Nephron progenitor cell (in vitro differentiated cells): ENCODE data around the gene SDK1.

Experiments
- DNase-seq: peaks from one replicate; pipeline ENCODE4 v3.0.0; 2021
- H3K27ac Mint-ChIP-seq: 2 replicates; pipeline ENCODE4 v1.8.0; 2021; ENCODE audit warnings: mild to moderate bottlenecking, moderate library complexity, mixed read lengths
- H3K27me3 Mint-ChIP-seq: 2 replicates; pipeline ENCODE4 v1.8.0; 2021; ENCODE audit warnings: mild to moderate bottlenecking, low read depth, mixed read lengths; ENCODE audit not compliant: poor library complexity
- H3K36me3 Mint-ChIP-seq: 2 replicates; pipeline ENCODE4 v1.8.0; 2021; ENCODE audit warnings: low read depth, mixed read lengths
- H3K4me1 Mint-ChIP-seq: 2 replicates; pipeline ENCODE4 v1.8.0; 2021; ENCODE audit warnings: mixed read lengths
- H3K4me3 Mint-ChIP-seq: 2 replicates; pipeline ENCODE4 v1.8.0; 2021; ENCODE audit warnings: mild to moderate bottlenecking, moderate library complexity, mixed read lengths
- H3K9me3 Mint-ChIP-seq: 2 replicates; pipeline ENCODE4 v1.8.0; 2021; ENCODE audit warnings: mild to moderate bottlenecking, moderate library complexity, mixed read lengths
- CTCF ChIP-seq: fragments of 200-600 bp; sonication (generic); IDR thresholded peaks from 2 replicates; pipeline ENCODE4 v1.5.0; 2021; ENCODE audit warnings: antibody characterized with exemption

Gene SDK1

GRCh38 chr7:3466261-3466660 is 165.2 kb downstream of the SDK1 start:
- peaks cover 10% of the 10 kb centered on the region for H3K4me1 Mint-ChIP-seq
- no peak for DNase-seq
- no peaks in the 10 kb centered on the region for H3K9me3 Mint-ChIP-seq
- no peaks in the 10 kb centered on the region for H3K36me3 Mint-ChIP-seq
- no peak overlapping the region for H3K4me3 Mint-ChIP-seq
- H3K27ac Mint-ChIP-seq = no peak overlapping the region
- peaks cover 4% of the 10 kb centered on the region for H3K27me3 Mint-ChIP-seq
- TF ChIP-seq CTCF = no peak

GRCh38 chr7:3469641-3470040 is 168.6 kb downstream of the SDK1 start:
- no peak for DNase-seq
- no peak for TF ChIP-seq CTCF
- no peak overlapping the region for H3K4me3 Mint-ChIP-seq
- H3K36me3 Mint-ChIP-seq = no peaks in the 10 kb centered on the region
- H3K27me3 Mint-ChIP-seq = peaks cover 4% of the 10 kb centered on the region
- H3K27ac Mint-ChIP-seq = no peak overlapping the region
- no peaks in the 10 kb centered on the region for H3K9me3 Mint-ChIP-seq
- H3K4me1 Mint-ChIP-seq = peaks cover 10% of the 10 kb centered on the region

- TF ChIP-seq CTCF = no peak
Measured at GRCh38 chr7:3480197-3480596, 179.1 kb downstream of the SDK1 start.

GRCh38 chr7:3481435-3481834 is 180.4 kb downstream of the SDK1 start:
- TF ChIP-seq CTCF = no peak
- peaks cover 14% of the 10 kb centered on the region for H3K4me1 Mint-ChIP-seq
- H3K4me3 Mint-ChIP-seq = no peak overlapping the region
- H3K27me3 Mint-ChIP-seq = peaks cover 4% of the 10 kb centered on the region
- no peaks in the 10 kb centered on the region for H3K9me3 Mint-ChIP-seq
- H3K27ac Mint-ChIP-seq = no peak overlapping the region
- no peaks in the 10 kb centered on the region for H3K36me3 Mint-ChIP-seq
- DNase-seq = no peak

More at GRCh38 chr7:3480197-3480596, 179.1 kb downstream of the SDK1 start:
- DNase-seq = no peak
- Mint-ChIP-seq H3K4me1 (peaks cover 14% of the 10 kb centered on the region), H3K4me3 (no peak overlapping the region), H3K9me3 (no peaks in the 10 kb centered on the region), H3K27me3 (peaks cover 8% of the 10 kb centered on the region), H3K36me3 (no peaks in the 10 kb centered on the region), H3K27ac (no peak overlapping the region)

- Mint-ChIP-seq H3K27me3 (peaks cover 6% of the 10 kb centered on the region), H3K9me3 (no peaks in the 10 kb centered on the region), H3K27ac (peak overlapping the region; percentile 47), H3K36me3 (no peaks in the 10 kb centered on the region), H3K4me3 (peak overlapping the region; percentile 20), H3K4me1 (peaks cover 14% of the 10 kb centered on the region)
- TF ChIP-seq CTCF = peak; percentile 57
- DNase-seq = peak; percentile 40
Measured at GRCh38 chr7:3482147-3482921, 181.3 kb downstream of the SDK1 start.

- no peak overlapping the region for H3K27ac Mint-ChIP-seq
- H3K4me3 Mint-ChIP-seq = no peak overlapping the region
- H3K4me1 Mint-ChIP-seq = peaks cover 8% of the 10 kb centered on the region
- no peaks in the 10 kb centered on the region for H3K36me3 Mint-ChIP-seq
- no peak for TF ChIP-seq CTCF
- DNase-seq = no peak
- H3K27me3 Mint-ChIP-seq = peaks cover 2% of the 10 kb centered on the region
- no peaks in the 10 kb centered on the region for H3K9me3 Mint-ChIP-seq
Measured at GRCh38 chr7:3486841-3487240, 185.8 kb downstream of the SDK1 start.
